Activated CD4-positive, alpha-beta T cell treated with anti-CD3 and anti-CD28 coated beads for 4 hours (primary cell): ENCODE measurements around the gene ZNF771.

ENCODE experiments used
- DNase-seq, 2 donors: peaks; one replicate each; pipeline ENCODE4 v3.0.0-alpha.2; 2020

ZNF771 gene

GRCh38 chr16:30399435-30400186 lies 7.8 kb upstream of the ZNF771 start:
- no peak for DNase-seq

- no peak for DNase-seq
These were observed 5.5 kb upstream of the ZNF771 start for GRCh38 chr16:30401768-30402425.

DNA sequence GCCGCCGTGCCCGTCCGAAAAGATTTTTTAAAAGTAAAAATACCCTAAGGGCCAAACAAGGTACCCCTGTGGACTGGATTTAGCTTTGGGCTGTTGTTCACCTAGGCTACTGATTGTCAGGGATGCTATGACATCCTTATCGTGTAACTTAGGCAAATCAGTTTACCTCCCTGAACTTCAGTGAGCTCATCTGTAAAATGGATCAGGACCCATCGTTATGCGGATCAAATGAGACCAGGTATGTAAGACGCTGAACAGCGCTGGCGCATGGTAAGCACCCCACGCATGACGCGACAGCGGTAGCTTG lies 658 bp upstream of the ZNF771 start:
- no peak for DNase-seq

DNA sequence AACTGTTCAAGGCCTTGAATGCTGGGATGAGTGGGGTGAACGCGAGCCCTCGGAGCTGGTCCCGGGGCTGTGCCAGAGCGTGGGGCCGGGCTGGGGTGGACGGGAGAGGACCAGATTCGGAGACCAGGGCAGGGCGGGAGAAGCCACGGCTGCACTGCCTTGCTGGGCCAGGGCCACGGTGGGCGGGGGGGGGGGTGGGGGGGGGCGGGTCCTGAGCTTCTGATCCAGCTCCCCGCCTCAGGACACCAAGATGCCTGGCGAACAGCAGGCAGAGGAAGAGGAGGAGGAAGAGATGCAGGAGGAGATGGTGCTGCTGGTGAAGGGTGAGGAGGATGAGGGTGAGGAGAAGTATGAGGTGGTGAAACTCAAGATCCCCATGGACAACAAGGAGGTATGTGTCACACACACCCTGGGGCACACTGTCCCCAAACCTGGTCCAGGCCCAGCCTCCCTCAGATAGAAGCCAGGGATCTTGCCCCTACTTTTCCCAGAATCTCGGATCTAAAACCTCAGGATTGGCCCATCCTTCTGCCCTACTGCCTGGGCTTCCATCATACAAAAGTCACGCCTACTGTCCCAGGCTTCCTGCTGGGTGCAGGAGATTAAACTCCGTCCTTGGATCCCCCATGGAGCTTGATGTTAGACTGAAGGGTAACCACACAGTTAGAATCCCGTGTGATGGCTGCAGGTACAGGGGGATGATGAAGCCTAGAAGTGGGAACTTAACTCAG lies 563 bp downstream of the ZNF771 start:
- no peak for DNase-seq

DNA sequence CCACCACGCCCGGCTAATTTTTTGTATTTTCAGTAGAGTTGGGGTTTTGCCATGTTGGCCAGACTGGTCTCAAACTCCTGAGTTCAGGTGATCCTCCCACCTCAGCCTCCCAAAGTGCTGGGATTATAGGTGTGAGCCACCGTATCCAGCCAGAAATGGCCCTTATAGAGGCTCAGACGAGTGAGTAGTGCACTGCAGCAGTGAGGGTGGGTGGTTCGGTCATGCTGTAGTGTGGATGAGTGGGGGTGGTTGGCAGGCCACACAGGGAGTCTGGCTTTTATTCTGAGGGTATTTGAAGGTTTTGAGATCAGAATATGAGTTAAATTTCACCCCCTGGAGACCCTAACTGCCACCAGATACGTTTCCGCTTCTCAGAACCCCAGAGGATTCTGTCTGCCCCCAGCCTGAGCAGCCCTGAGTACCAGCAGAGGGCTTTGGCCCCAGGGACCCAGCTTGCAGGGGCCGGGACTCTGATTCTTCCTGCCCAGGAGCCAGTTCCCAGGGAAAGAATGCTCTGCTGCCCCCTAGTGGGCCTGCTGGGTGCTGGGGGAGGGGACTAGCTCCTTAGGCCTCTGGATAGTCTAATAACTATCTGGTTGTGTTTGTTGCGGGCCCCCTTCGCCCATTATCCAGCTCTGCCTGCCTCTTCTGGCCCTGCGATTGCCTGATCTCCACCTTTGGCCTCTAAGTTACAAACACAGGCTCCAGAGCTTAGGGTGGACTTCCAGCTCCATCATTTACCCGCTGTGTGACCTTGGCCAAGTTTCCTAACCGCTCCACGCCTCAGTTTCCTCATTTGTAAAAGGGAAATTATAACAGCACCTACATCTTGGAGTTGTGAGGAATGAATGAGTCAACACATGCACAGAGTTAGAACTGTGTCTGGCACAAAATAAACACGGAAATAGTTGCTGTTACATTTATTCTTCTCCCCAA lies 2.0 kb downstream of the ZNF771 start:
- peak; percentile 87 to 96 for DNase-seq

DNA sequence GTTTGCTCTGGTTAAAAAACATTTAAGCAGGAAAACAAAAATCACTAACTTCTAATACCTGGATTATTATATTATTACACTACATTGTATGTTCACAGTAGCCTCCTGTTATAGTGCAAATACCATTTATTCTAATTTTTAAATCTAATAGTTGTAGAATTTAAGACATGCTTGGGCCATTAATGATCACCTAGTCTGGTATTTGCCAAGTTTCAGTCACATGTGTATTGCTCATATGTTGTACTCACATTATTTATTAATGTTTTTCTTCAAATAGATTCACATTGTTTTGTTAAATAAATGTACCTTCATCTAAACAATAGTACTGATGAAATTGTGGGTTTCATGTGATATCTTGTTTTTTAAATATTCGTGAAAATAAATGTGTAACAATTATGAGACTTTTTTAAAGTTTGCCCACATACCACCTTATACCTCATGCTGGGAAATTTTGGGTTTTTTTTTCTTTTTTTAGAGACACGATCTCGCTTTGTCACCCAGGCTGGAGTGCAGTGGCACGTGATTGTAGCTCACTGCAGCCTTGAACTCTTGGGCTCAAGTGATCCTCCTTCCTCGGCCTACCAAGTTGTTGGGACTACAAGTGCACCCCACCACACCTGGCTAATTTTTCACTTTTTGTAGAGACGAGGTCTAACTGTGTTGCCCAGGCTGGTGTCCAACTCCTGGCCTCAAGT lies 5.9 kb downstream of the ZNF771 start:
- DNase-seq = no peak

DNA sequence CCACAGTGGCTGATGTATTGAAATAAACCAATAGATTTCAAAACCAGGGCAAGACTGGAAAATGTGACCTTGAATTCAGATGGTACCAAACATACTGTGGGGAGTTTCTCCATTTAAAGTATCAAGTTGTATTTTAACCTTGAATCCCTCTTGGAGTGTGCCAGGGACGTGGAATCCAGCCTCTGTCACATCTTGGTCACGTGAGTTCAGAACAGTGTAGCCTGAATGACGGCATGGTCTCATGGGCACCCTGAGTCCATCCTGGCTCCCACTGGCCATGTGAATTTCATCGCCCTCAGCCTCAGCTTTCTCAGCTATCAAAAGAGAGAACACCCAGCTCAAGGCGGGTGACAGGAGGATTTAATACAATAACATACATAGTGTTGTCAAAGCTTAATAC lies 6.8 kb downstream of the ZNF771 start:
- DNase-seq = no peak

DNA sequence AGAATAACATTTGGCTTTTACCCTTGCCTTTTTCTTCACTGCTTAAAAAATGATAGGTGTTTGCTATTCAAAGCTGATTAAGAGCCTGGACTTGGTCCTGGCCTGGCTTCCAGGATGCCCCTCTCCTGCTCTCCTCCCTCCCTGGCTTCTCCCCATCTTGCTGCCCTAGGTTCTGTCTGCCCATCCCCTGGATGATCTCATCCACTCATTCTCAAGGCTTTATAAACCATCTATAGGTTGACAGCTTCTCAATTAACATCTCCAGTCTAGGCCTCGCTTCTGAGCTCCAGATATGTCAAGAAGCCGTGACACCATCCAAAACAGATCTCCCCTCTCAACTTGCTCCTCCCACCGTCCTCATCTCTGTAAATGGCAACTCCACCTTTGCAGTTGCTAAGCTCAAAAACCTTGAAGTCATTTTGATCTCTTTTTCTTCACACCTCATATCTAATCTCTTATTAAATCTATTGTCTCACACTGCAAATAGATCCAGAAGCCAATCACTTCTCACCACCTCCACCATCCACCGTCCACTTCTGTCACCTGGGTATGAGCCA lies 8.7 kb downstream of the ZNF771 start:
- DNase-seq = no peak

GRCh38 chr16:30416624-30417528 lies 9.5 kb downstream of the ZNF771 start:
- DNase-seq = peak in 1 of 2 donors; percentile 22

GRCh38 chr16:30417529-30418349 lies 10.3 kb downstream of the ZNF771 start:
- peak; percentile 84 to 88 for DNase-seq

- no peak for DNase-seq
These were observed 11.2 kb downstream of the ZNF771 start for GRCh38 chr16:30418350-30419181.

- no peak for DNase-seq
These were observed 13.6 kb downstream of the ZNF771 start for GRCh38 chr16:30421010-30421409.

DNA sequence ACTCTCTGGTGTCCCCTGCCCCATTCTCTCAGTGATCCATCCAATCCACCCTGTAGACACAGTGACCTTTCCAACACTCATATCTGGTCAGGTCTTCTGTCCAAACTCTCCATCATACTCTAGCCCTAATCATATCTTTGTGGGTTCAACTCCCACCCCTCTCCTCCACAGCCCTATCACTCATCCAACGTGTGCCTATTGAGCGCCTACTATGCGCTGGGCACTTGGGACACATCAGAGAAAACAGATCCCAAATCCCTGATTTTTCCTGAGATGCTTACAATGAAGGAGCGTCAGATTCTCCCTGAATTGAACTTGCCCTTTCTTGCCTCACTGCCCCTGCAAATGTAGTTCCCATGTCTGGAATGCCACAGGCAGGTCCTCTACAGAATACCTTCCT lies 20.6 kb downstream of the ZNF771 start:
- DNase-seq = no peak

GRCh38 chr16:30429418-30429677 lies 21.9 kb downstream of the ZNF771 start:
- DNase-seq = no peak

DNA sequence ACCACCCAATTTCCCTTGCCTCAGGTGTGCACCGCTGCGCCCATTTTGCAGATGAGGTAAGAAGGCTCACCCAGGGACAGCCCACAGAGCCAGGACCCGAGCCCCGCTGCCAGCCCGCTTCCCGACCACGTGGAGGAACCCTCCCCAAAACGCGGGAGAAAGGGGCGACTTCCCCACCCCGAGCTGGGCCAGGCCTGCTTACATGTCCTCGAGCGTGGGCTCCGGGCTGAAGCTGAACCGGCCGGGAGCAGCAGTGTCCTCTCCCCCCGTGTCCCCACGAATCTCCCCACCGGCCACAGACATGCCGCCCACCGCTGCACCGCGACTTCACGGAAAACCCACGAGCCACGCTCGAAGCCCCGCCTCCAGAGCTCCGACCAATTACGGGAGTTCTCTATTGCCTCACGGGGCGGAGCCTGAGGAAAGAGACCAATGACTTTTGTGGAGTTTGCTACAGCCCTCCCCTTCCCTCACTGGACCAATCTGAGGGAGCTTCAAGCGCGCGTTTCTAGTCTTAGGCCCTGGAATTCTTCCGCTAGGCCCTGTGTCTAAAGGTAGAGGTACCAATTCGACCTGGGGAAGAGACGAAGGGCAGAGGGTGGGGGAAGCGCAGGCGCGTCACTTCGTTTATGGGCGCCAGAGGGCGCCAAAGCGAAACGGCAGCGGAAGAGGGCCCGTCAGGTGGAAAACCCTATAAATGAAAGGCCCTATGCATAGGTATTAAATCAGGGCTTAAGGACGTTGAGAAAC lies 22.4 kb downstream of the ZNF771 start, which contains the start of gene DCTPP1:
Gene DCTPP1, minus strand, starts transcription at position 353 of the 750 bp plus-strand sequence. Its CDS starts 50 bp downstream, at position 303.
- peak; percentile 97 to 98 for DNase-seq

DNA sequence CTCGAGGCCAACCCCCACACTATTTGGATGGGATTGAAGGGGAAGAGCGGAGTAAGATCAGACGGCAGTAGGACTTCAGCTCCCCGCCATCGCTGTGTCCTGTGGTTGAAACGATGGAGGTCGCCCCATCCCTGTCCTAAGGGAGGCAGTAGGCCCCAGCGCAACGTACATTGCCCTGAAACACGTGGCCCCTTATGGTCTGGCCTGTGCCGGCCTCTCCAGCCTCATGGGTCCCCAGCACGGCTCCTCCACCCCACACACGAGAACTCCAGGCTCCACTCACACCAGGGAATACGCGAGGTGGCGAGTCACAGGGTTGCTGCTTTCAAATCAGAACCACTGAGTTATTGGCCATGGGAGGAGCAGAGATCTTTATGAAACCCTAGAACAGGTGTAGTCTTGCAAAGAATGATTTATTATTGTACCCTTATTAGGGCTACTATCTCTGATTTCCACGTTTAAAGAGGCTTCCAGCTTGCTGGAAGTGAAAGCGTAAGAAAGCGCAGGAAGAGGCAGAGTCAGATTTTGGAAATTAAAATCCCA lies 23.1 kb downstream of the ZNF771 start:
- DNase-seq = no peak

- DNase-seq = no peak
These were observed 27.4 kb downstream of the ZNF771 start for GRCh38 chr16:30434852-30435251.

GRCh38 chr16:30437511-30438046 lies 30.2 kb downstream of the ZNF771 start:
- DNase-seq = no peak
